ENCODE results near the gene PLP2. TPM values are rescaled to one million over a fixed set of nuclear protein-coding genes. Genes with fewer than 3 reads are reported as not detected.
A peak's percentile ranks its signal among the peaks of the same experiment; 100 is the strongest.

Gene PLP2
- total RNA-seq, 6 donors from 2014 or later = 32.7 to 135 (median 58.4) TPM

- Histone ChIP-seq H3K9me3 (no peaks in the 10 kb centered on the region), H3K36me3 (peaks cover 0 to 16% (median 0%) of the 10 kb centered on the region in 4 donors), H3K4me1 (peaks cover 9 to 18% (median 14%) of the 10 kb centered on the region in 4 donors), H3K27ac (peak overlapping the region; percentile 74 to 85 (median 82)), H3K27me3 (no peaks in the 10 kb centered on the region), H3K4me3 (no peak overlapping the region)
- WGBS, 2 donors = 51 to 60% methylated on average over 8 to 14 of the region's 15 CpGs
- TF ChIP-seq CTCF (IDR thresholded peaks at IDR 0.05) (no peak), POLR2AphosphoS5 (IDR thresholded peaks at IDR 0.05) (no peak), POLR2A (IDR thresholded peaks at IDR 0.05) (no peak), EP300 (IDR thresholded peaks at IDR 0.05) (no peak)
- no peak for DNase-seq
- no peak for ATAC-seq (ENCODE audit: low FRiP score in 2 of 2)
These were observed 15.3 kb downstream of the PLP2 start for GRCh38 chrX:49187028-49187394.

- ATAC-seq (ENCODE audit: low FRiP score in 2 of 2) (no peak), DNase-seq (no peak)
- H3K27ac ChIP-seq = peak overlapping the region in 3 of 4 donors; percentile 79 to 85 (median 84)
- peaks cover 9 to 18% (median 14%) of the 10 kb centered on the region in 4 donors for H3K4me1 ChIP-seq
- H3K9me3 ChIP-seq = no peaks in the 10 kb centered on the region
- WGBS, 2 donors = 82 to 88% methylated on average over 4 to 9 of the region's 10 CpGs
- H3K36me3 ChIP-seq = peaks cover 0 to 11% (median 0%) of the 10 kb centered on the region in 4 donors
- TF ChIP-seq EP300 (IDR thresholded peaks at IDR 0.05) (no peak), POLR2A (IDR thresholded peaks at IDR 0.05) (no peak), POLR2AphosphoS5 (IDR thresholded peaks at IDR 0.05) (no peak), CTCF (IDR thresholded peaks at IDR 0.05) (no peak)
- no peaks in the 10 kb centered on the region for H3K27me3 ChIP-seq
- no peak overlapping the region for H3K4me3 ChIP-seq
These were observed 15.8 kb downstream of the PLP2 start for GRCh38 chrX:49187526-49187925.

- Histone ChIP-seq H3K4me1 (peaks cover 9 to 18% (median 14%) of the 10 kb centered on the region in 4 donors), H3K27ac (peak overlapping the region in 1 of 4 donors; percentile 84), H3K36me3 (peaks cover 0 to 3% (median 0%) of the 10 kb centered on the region in 4 donors), H3K27me3 (no peaks in the 10 kb centered on the region), H3K4me3 (no peak overlapping the region), H3K9me3 (no peaks in the 10 kb centered on the region)
- no peak for ATAC-seq (ENCODE audit: low FRiP score in 2 of 2)
- no peak for TF ChIP-seq POLR2A (IDR thresholded peaks at IDR 0.05)
- WGBS, 2 donors = 62 to 75% methylated on average over 8 of the region's 8 CpGs
- DNase-seq = no peak
These were observed 16.9 kb downstream of the PLP2 start for GRCh38 chrX:49188468-49189076.

- Histone ChIP-seq H3K27ac (peak overlapping the region; percentile 80 to 89 (median 86)), H3K4me3 (peak overlapping the region in 2 of 4 donors; percentile 48 to 52), H3K4me1 (peaks cover 7 to 18% (median 12%) of the 10 kb centered on the region in 4 donors), H3K9me3 (no peaks in the 10 kb centered on the region), H3K27me3 (no peaks in the 10 kb centered on the region), H3K36me3 (no peaks in the 10 kb centered on the region)
- DNase-seq (no peak), ATAC-seq (ENCODE audit: low FRiP score in 2 of 2) (no peak)
- TF ChIP-seq CTCF (IDR thresholded peaks at IDR 0.05) = no peak
- TF ChIP-seq POLR2A (IDR thresholded peaks at IDR 0.05) = no peak
- no peak for TF ChIP-seq POLR2AphosphoS5 (IDR thresholded peaks at IDR 0.05)
- no peak for TF ChIP-seq EP300 (IDR thresholded peaks at IDR 0.05)
- 70 to 73% methylated on average over 6 of the region's 6 CpGs for WGBS, 2 donors
These were observed 17.9 kb downstream of the PLP2 start for GRCh38 chrX:49189606-49190005.

- Histone ChIP-seq H3K27ac (peak overlapping the region; percentile 82 to 90 (median 86)), H3K27me3 (no peaks in the 10 kb centered on the region), H3K9me3 (no peaks in the 10 kb centered on the region), H3K4me1 (peaks cover 6 to 8% (median 7%) of the 10 kb centered on the region in 4 donors), H3K36me3 (no peaks in the 10 kb centered on the region), H3K4me3 (peak overlapping the region; percentile 51 to 74 (median 60))
- ATAC-seq (ENCODE audit: low FRiP score in 2 of 2) (peak; percentile 94), DNase-seq (peak in 1 of 2 donors; percentile 95)
- WGBS, 2 donors = 0 to 27% methylated on average over 24 of the region's 32 CpGs
- TF ChIP-seq POLR2A (IDR thresholded peaks at IDR 0.05) (peak in 3 of 4 donors; percentile 72 to 87 (median 85)), EP300 (IDR thresholded peaks at IDR 0.05) (no peak), CTCF (IDR thresholded peaks at IDR 0.05) (peak in 2 of 6 experiments; percentile 13 to 28), POLR2AphosphoS5 (IDR thresholded peaks at IDR 0.05) (peak; percentile 17 to 86)
These were observed 19.3 kb downstream of the PLP2 start for GRCh38 chrX:49190821-49191573.

Data from upper lobe of left lung (tissue), 6 donors.